Left cardiac atrium (tissue), 4 donors: ENCODE data around the gene RNASEL. TPM values are rescaled to one million over a fixed set of nuclear protein-coding genes. Genes with fewer than 3 reads are reported as not detected.
"Not testable (repeated sequence)": the region's sequence is repeated elsewhere in the genome, so short reads cannot be mapped to it uniquely, and the experiment has no call there.

Experiments used
- ATAC-seq, 2 donors: fragments of 200-7000 bp; cut with Tn5 transposase; one replicate each; pipeline ENCODE4 v1.9.1; 2020; ENCODE audit warnings: mild to moderate bottlenecking in 2 of 2, moderate library complexity in 2 of 2
- DNase-seq: peaks from one replicate; pipeline ENCODE4 v3.0.0-alpha.2; 2020
- intact Hi-C, 2 donors: fragments of 100-400 bp; cut with DNase I; formaldehyde crosslinking; loops; one replicate each; pipeline versions ENCODE4 v1.14.1 to v1.15.1; 2022 to 2023
- total RNA-seq, 2 donors: library from RNA; stranded (reverse); fragmentation: NEBNext Ultra II Directional; extraction: Animal tissue kit (Norgen Biotek cat#: 25700); gene quantifications; one replicate each; pipeline ENCODE4 v1.2.1, GENCODE V29; 2021
- donor health status: DM: no; HTN: yes; CAD: no.
- donor health status: DM: no; HTN: yes; CAD: no; lungs with severe emphysema.
- donor health status: DM: yes; HTN: yes; CAD: no.
- donor health status: Dilated cardiomyopathy.

RNASEL gene
- total RNA-seq, 2 donors from 2014 or later, result 4.1 to 4.9 TPM

DNA sequence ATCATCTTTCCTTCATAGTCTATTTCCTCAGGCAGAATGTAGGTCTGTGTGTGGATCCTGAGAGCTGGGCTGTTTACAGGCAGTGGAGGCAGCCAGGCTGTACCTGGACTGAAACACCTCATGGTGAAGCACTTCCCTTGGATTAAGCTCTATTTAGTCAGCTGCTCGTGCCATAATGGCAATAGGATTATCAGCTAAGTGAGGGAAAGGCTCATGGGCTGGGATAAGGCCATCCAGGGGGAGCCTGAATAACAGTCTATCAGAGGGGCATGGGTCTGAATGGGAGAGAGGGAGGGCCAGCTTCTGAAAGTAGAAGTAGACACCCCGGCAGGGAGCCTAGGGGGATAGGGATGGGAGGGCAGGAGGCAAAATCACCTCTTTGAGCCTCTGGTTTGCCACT, 8.3 kb downstream of the RNASEL start:
- DNase-seq, result no peak
- intact Hi-C loops, result no loop called here
- ATAC-seq, result no peak

DNA sequence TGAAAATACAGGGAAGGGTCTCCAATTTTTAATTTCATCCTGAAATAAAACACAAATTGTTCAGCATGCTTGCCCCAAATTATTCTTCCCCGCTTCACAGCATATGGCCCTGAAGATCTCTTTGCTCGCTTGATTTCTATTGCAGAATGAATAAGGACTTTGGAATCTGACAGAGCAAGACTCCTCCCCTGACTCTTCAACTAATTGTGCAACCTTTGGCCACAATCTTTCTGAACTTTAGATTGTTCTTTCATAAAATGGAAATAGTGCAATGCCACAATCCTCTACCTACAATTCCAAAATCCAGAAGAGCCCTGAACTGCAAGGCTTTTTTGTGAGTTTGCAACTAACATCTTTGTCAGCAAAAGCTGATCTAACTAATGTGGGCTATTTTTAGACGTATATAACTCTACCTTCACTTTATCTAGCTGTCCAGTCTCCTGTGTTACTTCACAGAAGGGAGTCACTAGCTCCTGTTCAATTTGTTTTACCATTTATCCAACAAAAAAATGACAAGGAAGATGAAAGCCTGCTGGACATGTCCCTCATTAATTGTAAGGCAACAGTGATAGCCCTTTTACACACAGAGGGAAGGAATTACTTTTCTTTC, 13.4 kb downstream of the RNASEL start:
- ATAC-seq (peak in 1 of 2 donors; percentile 62), DNase-seq (no peak)
- intact Hi-C loops, result no loop called here

DNA sequence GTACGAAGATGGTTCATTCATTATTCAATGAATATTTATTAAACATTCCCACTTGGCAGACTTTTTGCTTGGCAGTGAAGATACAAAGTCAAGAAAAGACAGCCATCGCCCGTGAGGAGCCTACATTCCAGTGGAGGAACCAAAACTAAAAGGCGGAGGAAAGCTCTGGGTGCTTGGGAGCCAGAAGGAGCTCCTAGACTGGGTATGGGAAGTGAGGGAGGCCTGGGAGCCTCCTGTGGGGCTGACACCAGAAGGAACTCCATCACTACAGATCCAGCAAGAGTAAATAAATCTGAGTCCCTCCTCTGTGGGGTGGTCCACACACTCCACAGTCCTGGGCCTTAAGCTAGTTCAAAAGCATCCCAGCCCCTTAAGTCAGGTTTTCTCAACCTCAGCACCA, 14.9 kb downstream of the RNASEL start:
- DNase-seq (no peak), ATAC-seq (no peak)
- intact Hi-C loops, result no loop called here

DNA sequence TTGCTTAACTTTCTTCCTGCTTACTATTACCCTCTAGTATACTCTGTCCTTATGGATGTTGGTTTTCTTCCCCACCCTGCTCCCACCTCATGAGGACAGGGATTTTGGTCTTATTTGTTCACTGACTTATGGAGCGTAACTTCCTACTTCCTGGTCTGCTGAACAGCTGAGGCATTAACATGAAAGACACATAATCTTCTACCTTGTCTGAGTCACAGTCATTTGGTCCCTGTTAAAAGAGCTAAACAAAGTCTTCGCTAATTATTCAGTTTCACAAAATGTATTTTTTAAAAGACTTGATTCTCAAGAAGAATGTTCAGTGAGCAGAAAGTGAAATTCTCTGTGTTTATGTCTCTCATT, 18.5 kb downstream of the RNASEL start:
- intact Hi-C loops, result no loop called here
- no peak for ATAC-seq
- no peak for DNase-seq

DNA sequence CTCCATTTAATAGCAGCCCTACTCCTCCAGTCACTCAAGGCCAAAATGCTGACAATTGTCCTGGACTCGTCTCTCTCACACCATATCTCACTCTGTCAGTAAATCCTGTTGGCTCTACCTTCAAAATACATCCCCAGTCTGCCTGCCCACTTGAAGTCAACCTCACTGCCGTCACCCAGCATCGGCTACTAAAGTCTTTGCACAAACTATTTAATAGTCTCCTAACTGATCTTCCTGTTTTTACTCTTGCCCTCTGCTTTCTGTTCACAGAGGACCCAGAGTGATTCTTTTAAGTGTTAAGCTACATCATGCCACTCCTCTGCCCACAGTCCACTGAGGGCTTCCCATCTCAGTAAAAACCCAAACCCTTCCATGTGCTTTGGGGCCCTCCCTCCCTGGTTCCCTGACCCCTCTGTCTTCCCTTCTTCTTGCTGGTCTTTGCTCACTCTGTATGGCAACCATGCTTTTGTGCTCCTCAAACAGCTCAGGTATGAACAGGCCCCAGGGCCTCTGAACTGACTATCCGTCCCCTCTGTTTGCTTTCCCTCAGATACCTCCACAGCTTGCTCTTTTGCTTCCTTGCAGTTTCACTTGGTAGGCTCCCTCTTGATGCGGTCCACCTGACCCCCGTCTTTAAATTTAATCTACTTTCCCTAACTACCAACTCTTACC, 19.0 kb downstream of the RNASEL start:
- ATAC-seq (no peak), DNase-seq (no peak)
- intact Hi-C loops, result no loop called here

DNA sequence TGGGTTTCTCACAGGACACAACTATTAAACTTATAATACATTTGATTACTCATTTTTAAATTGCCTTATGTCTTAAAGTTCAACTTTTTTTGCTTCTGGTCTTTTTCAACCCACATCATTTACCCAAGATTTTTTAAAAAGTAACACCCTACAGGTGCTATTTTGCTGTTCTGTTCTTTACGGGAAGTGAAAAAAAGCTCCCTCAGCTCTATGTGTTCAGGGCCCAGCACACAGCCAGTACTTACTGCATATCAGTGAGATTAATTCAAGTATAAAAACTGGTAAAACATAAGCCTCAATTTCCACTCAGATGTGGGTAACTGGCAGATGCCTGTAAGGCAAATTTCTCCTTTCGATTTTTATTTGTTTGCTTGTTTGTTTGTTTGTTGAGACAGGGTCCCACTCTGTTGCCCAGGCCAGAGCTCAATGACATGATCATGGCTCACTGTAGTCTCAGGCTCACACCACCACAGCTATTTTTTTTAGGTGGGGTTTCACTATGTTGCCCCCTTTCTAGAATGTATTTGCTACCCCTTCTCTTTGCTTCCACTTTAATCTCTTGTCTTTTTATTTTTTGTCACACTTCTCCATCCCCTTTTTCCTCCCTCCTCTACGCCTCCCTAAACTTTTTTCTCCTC, 20.3 kb downstream of the RNASEL start:
- no peak for DNase-seq
- intact Hi-C loops, result no loop called here
- no peak for ATAC-seq

DNA sequence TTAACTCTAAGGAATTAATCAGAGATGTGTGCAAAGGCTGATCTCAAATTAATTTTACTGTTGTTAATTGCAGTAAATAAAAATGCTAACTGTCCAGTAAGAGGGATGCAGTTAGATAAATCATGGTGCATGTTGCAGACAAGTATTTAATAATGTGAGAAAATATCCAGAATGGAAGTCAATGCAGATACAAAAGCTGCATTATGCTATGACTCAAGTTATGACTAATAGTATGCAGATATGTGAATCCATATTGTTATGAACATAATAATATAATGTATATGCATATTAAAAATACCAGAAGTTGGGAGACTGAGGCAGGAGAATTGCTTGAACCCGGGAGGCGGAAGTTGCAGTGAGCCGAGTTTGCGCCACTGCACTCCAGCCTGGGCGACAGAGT, 21.4 kb downstream of the RNASEL start:
- intact Hi-C loops, result no loop called here
- ATAC-seq (no peak), DNase-seq (no peak)

DNA sequence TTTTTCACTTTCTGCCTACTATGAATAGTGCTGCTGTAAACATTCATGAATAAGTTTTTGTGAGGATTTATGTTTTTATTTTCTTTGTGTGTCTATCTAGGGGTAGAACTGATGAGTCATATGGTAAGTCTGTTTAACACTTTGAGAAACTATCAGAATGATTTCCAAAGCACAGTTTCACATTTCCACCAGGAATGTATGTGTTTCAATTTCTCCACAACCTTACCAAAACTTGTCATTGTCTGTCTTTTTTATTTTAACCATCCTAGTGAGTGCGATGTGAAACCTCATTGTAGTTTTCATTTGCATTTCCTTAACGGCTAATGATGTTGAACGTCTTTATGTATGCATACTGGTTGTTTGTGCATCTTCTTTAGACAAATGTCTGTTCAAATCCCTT, 23.5 kb downstream of the RNASEL start:
- DNase-seq (no peak), ATAC-seq (no peak)
- intact Hi-C loops, result no loop called here

DNA sequence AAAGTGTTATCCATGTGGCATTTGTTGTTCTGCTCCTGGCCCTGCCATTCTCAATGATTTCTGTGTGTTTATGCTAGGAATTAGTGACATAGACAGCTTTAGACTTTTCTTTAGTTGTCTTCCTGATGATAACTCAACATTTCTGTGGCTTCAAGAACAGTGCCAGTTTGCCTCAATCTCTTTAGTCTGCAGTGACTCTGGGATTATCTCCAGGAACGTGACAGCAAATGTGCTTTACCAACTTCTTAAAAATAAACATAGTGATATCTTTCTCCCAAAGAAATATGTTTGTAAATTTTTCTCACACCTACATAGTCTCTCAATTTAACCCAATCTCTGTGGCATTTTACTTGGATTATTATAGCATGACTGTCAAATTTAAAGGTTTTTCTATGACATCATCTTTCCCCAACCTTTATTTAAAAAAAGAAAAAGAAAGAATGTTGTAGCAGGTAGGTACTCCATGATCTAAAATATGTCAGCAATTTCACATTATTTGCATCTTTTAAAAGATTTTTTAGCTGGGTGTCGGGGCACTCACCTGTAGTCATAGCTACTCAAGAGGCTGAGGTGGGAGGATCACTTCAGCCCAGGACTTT, 24.6 kb downstream of the RNASEL start:
- intact Hi-C loops, result no loop called here
- ATAC-seq (no peak), DNase-seq (no peak)

DNA sequence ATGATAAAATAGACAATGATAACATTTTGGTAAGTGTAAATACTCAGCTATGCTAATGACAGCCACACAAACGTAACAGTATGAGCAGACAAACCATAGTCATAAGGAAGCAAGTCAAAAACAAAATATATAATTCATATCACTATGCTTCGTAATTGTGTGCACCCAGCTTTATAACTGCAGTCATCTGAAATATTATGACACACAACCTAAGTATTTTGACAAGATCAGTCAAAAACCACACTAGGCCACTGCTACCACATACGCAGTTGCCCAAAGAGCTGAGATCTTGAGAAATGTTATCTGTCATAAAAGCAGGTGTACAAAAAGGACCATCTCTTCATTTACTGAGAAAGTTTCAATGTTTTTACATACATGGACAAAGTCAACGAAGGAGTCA, 26.0 kb downstream of the RNASEL start:
- no peak for DNase-seq
- ATAC-seq, result no peak
- intact Hi-C loops, result no loop called here

DNA sequence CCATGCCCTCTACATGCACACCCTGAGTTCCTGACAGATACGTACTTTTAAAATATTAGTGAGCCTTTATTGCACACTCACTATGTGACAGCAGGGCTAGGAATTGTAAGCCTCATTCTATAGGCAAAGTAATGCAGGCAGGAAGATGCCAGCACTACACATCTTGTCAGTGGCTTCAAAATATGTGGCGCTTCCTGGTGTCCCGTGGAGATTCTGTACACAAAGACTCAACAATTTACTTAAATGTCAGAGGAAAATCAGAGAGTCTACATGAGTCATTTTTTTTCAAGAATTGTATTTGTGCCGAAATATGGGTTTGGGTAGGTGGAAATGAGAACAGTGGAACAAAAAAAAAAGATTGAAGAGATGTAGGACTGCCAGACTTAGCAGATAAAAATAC, 27.6 kb downstream of the RNASEL start:
- ATAC-seq, result no peak
- intact Hi-C loops, result no loop called here
- DNase-seq, result no peak

DNA sequence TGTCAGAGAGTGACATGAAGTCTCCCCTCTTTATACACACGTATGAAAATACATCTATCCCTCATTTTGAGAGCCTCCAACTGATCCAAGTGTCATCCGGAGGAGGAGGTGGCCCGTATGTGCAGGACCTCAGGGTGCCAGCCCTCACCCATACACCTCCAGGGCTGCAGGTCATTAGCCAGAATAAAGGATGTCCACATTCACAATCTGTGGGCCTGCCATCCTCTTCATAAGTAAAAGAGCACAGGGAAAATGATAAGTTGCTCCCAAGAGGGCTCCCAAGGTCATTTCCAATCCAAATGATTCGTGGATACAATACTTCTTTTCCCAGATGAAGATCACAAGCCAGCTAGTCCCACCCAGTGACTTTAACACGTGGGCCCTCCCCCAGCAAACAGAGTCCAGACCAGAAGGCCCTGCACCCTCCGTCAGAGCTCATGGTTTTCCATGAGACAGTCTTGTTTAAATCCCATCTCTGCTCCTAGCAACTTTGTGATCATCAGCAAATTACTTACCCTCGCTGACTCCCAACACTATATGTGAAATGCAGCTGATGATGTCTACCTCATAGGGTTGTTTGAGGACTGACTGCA, 28.6 kb downstream of the RNASEL start:
- intact Hi-C loops, result no loop called here
- no peak for ATAC-seq
- DNase-seq, result no peak

DNA sequence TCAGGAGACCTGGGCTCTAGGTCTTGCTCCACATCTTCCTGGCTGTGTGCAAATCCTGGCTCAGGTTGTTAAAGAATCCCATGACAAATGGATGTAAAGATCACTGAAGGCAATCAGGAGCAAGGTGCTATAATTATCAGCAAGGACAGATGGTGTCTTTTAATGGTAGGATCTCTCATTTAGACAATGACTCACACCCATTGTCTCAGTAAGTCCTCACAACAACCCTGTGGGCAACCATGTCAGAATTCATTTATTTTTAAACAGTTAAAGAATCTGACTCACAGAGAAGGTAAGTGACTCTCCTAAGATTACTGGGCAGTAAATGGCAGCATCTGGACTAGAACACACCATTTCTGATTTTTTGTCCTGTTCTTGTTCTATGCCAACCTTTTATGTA, 32.8 kb downstream of the RNASEL start:
- DNase-seq, result no peak
- intact Hi-C loops, result no loop called here
- ATAC-seq, result no peak

DNA sequence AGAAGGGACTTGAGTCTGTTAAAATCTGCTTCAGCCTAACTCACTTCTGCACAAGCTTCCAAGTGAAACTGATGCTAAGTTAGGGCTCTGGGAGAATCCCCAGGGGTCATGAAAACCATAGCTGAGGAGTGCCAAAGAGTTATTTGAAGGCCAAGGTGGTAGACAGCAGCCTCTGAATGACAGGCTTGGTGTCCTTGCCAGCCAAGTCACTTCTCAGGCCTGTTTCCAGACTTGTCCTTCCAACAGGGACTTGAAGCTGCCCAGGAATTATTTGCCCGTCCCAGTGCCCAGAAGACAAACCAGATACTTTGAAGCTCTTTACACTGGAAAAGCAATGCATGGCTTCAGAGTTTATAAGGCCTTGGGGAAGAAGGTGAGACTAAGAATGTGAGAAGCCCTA, 33.6 kb downstream of the RNASEL start:
- intact Hi-C loops, result no loop called here
- no peak for DNase-seq
- no peak for ATAC-seq

DNA sequence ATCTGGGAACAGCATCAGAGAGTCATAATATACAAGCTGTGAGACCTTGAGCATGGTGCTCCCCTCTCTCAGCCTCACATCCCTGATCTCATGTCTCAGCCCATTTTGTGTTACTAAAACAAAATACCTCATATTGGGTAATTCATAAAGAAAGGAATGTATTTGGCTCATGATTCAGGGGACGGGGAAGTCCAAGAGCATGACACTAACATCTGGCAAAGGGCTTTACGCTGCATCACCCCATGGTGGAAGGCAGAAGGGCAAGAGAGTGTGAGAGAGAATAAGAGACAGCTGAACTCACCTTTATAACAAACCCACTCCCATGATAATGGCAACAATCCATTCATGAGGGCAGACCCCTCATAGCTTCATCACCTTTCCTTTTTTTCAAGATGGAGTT, 36.5 kb downstream of the RNASEL start:
- no peak for ATAC-seq
- intact Hi-C loops, result no loop called here
- no peak for DNase-seq

DNA sequence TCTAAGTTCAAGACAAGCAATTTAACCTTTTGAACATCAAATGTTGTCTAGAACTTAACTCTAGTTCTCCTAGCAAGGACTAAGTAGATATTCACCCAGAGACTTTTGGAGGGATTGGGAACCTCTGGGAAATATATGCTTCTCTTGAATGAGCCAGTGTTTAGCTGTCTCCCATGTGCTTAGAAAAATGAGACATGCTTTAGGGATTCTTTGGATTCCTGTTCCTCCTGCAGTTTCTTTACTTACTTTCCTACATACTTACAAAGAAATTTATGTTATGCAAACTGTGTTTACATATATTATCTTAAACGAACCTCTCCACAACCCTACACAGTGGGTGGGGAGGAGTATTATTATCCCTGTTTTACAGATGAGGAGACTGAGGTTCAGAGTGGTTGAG, 39.2 kb downstream of the RNASEL start:
- intact Hi-C loops, result no loop called here
- DNase-seq (no peak), ATAC-seq (no peak)

DNA sequence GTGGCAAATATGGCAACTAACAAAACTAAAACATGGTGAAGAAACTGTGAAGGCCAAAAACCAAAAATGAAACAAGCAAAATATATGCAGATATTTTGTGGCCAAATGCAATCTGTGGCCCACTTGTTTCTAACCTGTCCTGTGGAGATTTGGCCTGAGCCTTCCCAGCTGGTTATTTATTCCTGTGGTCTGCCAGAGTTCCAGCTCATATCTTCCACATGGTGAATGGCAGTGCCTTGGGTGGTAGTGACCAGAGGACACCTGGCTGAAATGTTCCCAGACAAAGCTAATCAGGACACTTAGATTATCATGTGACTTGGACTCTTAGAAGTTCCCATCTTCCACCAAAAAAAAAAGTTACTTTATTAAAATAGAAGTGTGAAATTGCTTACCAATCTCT, 39.7 kb downstream of the RNASEL start:
- ATAC-seq, result no peak

DNA sequence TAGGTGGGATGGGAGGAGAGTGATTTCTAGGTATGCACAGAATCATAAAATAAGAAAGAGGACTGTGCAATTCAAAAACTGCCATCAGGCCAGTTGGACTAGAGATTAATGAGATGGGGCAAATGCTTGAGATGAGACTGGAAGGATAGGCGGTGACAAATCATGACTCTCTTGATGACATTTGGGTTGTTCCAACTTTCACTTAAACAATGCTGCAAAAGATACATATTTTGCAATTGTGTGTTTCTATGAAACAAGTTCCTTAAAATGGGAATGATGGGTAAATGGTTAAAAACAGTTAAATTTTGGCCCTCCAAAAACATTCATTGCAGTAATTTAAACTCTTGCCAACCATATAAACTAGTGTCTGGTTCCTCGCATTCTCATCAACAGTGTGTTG, 55.2 kb downstream of the RNASEL start:
- ATAC-seq (no peak), DNase-seq (no peak)
- intact Hi-C loops, result no loop called here

More for the DNA sequence above, 39.7 kb downstream of the RNASEL start:
- intact Hi-C loops, result no loop called here
- no peak for DNase-seq

DNA sequence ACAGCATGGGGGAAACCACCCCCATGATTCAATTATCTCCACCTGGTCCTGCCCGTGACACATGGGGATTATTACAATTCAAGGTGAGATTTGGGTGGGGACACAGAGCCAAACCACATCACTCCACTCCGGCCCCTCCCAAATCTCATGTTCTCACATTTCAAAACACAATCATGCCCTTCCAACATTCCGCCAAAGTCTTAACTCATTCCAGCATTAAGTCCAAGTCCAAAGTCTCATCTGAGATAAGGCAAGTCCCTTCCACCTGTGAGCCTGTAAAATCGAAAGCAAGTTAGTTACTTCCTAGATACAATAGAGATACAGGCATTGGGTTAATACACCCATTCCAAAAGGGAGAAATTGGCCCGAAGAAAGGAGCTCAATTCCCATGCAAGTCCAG, 60.9 kb downstream of the RNASEL start:
- ATAC-seq, intact Hi-C loops, DNase-seq: not testable (repeated sequence)

DNA sequence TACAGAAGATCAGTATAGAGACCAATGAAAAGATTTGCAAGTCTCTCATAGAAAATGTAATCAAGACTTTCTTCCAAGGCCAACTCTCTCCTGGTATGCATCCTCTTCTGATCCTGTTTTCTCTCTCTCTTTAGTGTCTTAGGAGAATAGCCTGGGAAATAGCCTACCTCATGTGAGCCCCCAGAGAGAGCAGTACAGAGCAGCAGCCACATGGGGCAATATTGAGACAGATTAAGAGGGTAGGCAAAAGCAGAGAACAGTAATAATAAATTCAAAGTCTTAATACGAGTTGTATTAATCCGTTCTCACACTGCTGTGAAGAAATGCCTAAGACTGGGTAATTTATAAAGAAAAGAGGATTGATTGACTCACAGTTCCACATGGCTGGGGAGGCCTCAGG, 61.4 kb downstream of the RNASEL start:
- intact Hi-C loops, result no loop called here
- ATAC-seq, result no peak

More for the DNA sequence above, 61.4 kb downstream of the RNASEL start:
- DNase-seq, result no peak
